GM19468 (cell line): Measurements from ENCODE around the gene ZEB2.

Experiments
- ATAC-seq: cut with Tn5 transposase; IDR thresholded peaks from one replicate; pipeline ENCODE4 v1.9.1; 2021; ENCODE audit warnings: mild to moderate bottlenecking, moderate library complexity, moderate number of reproducible peaks; ENCODE audit not compliant: unreplicated experiment; ENCODE audit errors: extremely low read depth

Gene ZEB2

DNA sequence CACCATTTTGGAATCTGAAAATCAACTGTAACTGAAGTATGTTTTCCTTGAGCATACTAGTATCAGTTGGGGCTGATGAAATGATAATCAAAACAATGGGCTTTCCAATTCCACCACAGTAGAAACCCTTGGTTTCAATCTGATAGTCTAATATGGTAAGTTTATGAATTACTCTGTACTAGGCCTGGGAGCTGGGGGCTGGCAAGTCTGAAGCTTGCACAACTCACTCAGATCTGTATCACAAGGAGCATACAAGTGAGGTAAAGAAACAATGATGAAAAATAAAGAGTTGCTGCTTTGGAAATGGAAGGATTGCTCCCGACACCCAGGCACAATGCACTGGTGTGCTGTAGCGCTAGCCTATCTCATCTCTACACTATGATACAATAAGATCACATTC, 19.4 kb downstream of the ZEB2 start:
- ATAC-seq, result no peak

DNA sequence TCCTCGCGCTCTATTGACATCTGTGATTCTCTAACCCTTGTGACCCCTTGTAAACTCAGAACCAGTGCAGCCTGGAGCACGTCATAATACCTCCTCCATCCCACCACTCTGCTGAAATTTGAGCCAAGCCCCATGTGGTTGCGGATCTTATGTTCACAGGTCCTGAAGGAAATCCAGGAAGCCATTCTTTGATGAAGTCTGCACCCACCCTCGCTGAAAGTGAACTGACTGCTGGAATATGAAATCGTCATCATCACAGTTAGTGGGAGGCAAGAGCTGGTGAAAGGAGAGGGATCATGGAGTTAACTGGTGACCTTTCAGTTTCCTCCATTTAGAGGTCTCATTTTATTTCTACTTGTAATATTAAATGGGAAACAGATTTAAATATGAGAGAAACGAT, 21.6 kb downstream of the ZEB2 start:
- ATAC-seq, result no peak

DNA sequence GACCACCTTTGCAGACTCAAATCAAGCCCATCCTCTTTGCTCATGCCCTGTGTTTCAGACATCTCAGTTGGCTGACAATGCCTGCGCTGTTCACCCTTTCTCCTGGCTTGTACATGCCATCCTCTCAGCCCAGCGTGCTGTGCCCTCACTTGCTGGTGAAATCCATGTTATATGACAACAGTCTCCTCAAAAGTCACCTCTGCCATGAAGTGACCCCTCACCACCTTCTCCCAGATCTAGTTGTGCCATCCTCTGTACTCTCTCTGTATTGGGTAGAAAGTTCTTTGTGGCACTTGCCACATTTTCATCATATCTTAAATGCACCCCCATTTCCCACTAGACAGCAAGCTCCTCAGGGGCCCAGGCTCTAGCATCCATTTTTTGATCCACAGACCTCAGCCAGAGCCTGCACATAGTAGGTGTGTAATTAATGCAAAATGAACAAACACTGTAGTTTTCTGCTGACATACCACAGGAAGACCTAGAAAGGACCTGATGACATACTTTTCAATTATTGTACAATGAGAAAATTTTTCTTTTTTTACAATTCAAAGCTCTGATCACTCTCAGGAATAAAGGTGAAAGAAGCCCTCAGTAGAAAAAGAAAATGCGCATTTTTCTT, 22.8 kb downstream of the ZEB2 start:
- ATAC-seq, result no peak

GRCh38 chr2:144496092-144496976, 23.6 kb downstream of the ZEB2 start:
- no peak for ATAC-seq

DNA sequence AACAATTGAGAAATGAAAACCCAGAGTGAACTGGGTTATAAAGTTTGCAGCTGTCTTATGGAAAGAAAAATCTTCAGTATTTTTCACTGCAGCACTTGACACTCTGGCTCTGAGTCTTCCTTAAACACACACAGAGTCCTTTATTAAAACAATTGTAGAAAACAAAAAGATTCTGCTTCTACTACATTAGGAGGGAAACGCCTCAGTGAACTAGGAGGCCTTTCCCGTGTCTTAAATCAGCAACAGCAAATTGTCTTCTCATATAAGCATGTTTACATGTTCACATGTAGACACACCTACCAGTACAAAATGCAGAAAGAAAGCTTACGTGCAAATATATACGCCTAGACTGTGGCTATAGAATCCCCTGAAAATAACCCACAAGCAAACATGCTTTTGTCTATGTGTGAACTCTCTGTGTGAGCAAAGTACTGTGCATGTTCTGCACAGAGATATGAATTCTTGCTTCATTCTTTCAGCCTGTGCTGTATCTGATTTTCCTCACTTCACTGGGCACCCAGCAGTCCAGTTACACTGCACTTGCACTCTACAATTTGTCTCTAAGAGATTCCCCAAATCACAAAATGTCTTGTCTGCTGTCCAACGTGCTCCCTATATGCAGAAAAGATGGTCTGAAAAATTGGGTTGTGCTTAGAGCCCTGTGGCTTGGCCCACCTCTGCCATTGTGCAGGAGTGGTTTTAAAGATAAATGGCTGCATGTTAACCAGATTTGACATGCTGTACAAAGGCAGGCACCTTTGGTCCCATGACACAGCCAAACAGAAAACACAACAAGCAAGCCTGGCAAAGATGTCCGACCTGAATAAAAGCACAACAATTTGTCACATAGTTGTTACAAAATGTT, 24.5 kb downstream of the ZEB2 start:
- no peak for ATAC-seq

DNA sequence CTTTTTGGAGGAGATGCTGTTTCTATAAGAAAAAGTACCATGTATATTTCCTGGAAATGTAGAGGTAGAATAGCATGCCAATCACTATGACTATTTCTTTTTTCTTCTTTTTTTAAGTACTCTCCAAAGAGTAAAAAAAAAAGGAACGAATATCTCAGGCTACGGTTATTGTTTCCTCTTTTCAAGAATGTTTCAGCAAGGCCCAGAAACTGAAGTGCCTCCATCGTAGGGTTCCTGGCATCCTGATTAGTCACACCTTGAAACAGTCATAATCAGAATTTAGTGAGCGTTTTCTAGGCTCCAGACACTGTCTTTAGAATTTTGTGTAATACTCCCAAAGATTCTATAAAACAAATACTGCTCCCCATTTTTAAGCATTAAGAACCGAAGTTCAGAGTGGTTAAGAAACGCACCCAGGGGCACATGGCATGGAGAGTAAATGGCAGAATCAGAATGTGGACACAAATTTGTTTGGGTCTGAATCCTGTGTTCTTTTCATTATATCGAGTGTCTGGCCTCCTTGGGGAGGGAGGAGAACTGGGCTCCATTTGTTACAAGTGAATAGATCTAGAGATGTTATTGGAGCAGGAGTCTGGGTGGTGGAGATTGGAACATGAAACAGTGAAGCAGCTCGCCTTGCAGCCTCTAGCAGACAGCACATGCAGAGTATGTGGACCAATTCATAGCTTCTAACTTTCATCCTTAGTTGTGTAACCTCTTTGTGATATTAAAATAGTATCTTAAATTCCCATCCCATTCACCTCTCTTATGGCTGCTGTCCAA, 26.7 kb downstream of the ZEB2 start:
- ATAC-seq, result no peak

- ATAC-seq, result no peak
Observed at GRCh38 chr2:144490857-144491256, 29.1 kb downstream of the ZEB2 start.

- no peak for ATAC-seq
Observed at GRCh38 chr2:144490017-144490416, 29.9 kb downstream of the ZEB2 start.

DNA sequence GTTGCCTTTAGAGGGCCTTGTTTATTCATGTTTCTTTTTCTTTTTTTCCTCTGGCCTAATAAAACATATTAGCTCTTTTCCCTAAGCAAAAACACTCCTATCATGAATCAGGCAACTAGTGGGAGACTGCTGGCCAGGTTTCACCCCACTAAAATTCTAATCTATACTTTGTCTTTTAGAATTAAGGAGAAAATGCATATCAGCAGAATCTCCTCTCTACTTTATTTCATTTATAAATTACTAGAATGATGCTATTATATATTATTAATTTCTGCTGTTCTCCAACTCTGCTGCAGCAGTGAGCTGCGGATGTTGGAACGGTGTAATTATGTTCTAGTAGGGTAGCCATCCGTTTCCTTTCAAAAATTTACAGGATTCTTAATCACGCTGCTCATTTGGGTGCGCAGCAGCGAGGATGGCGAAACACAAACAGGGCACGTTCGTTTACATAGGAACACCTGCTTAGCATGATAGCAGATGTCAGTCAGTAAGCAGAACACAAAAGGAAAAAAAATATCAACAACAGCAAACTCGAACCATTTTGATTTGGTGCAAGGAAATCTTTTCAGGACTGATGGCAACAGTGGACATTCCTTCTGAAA, 30.5 kb downstream of the ZEB2 start:
- ATAC-seq, result no peak

DNA sequence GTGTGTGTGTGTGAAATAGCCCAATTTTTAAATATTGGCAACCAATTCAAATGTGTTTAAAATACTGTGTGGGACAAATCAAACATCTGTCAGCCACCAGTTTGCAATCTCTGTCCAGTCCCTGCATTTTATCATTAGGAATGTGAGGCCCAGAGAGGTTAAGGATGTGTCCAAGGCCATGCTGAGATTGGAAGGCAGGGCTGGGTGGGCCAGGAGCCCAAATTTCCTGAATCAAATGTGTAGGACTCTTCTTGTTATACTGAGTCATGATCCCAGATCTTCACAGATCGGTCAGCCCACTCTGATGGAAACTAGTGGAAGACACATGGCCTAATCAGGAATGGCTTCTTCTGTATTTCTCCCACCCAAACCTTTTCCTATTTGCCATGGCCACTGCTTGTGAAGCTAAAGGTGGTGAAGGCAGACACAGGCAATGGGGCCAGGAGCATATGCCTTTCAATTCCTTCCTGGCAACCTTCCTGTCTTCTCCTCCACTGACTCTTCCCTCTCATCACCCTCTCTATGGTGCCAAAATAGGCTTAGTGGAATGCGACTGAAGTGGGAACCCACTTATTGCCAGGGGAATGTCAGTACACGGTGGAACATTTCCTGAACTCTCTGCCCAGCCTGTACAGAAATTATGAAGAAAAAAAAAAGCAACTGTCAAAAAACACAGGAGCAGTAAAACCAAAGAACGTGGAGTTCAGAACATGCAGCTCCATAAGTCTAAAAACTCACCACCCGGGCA, 35.5 kb downstream of the ZEB2 start:
- ATAC-seq, result no peak

DNA sequence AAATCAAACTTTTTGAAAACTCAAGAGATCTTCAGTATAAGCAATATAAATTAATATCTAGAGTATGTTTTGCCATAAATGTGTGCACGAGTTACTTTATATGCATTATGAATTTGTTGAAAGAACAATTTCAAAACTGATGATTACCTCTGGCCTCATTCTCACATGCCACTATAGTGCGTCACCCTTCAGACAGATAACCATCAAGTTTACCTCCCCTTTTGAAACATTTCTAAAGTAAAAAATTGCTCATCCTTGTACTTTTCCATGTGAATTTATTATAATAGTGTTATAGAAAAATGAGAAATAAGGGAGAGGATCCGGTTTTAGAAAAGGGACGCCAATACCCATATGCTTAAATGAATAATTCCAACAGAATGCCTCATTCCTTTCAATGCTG, 38.3 kb downstream of the ZEB2 start:
- ATAC-seq, result no peak

- no peak for ATAC-seq
Observed at GRCh38 chr2:144481109-144481508, 38.8 kb downstream of the ZEB2 start.

- ATAC-seq, result no peak
Observed at GRCh38 chr2:144480285-144480684, 39.6 kb downstream of the ZEB2 start.

- no peak for ATAC-seq
Observed at GRCh38 chr2:144479659-144480058, 40.3 kb downstream of the ZEB2 start.

DNA sequence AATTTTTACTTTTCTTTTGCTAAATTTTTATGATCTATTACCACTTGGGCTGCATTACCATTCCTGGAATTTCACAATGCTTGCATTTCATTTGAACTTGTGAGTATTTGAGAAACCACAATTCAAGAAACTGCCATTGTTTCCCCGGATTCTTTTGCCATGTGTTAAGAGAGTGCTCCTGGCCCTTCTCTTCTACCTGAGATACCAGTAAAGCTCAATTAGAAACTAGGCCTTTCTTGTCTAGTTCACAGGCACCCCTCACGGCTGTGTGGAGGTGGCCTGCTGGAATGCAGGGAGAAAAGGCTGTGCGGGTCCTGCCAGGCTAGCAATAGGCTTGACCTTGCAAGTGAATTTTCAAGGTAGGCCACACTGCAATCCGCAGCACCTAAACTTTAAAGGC, 40.8 kb downstream of the ZEB2 start:
- ATAC-seq, result no peak

DNA sequence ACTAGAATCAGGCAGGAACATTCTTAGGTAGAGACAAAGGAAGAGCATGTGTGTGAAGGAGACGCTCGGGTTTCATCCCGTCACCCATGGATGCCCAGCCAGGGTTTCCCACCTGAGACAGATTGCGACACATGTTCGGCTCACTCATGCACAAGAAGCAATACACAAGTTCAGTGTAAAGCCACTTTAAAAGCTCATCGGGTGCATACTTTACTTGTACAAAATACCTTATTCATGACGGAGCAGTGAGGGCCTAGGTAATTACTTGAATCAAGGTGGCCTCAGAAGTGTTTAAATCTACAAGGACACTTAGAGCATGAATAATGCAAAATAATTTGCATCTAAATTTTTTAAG, 42.0 kb downstream of the ZEB2 start:
- no peak for ATAC-seq

- ATAC-seq, result no peak
Observed at GRCh38 chr2:144477281-144477956, 42.5 kb downstream of the ZEB2 start.

- no peak for ATAC-seq
Observed at GRCh38 chr2:144476682-144477081, 43.2 kb downstream of the ZEB2 start.
